Tibial artery (tissue), 4 donors: ENCODE measurements around the gene RAI2.

Experiments used
- DNase-seq, 2 donors: peaks; one replicate each; pipeline ENCODE4 v3.0.0-alpha.2; 2019
- H3K27ac ChIP-seq, 2 donors: fragments of 200-600 bp; sonication (generic) in 1 of 2; 1 replicate in 1 of 2; 2 replicates in 1 of 2; pipeline ENCODE4 v1.5.1; 2018 to 2019; ENCODE audit warnings: mild to moderate bottlenecking in 1 of 2
- H3K27me3 ChIP-seq, 2 donors: fragments of 200-600 bp; sonication (generic) in 1 of 2; one replicate each; pipeline versions ENCODE4 v1.5.1 to v1.6.0; 2016 to 2019
- H3K36me3 ChIP-seq, 3 donors: fragments of 200-600 bp; sonication (generic) in 2 of 3; one replicate each; pipeline ENCODE4 v1.5.1; 2016 to 2019; ENCODE audit warnings: mild to moderate bottlenecking in 2 of 3
- H3K4me1 ChIP-seq, 4 donors: fragments of 200-600 bp; sonication (generic) in 2 of 4; 1 replicate in 3 of 4; 2 replicates in 1 of 4; pipeline ENCODE4 v1.5.1; 2016 to 2019
- H3K4me3 ChIP-seq, 2 donors: fragments of 200-600 bp; sonication (generic) in 1 of 2; 1 replicate in 1 of 2; 2 replicates in 1 of 2; pipeline ENCODE4 v1.5.1; 2018 to 2019; ENCODE audit warnings: mild to moderate bottlenecking in 2 of 2
- H3K9me3 ChIP-seq, 3 donors: fragments of 200-600 bp; sonication (generic) in 1 of 3; one replicate each; pipeline ENCODE4 v1.5.1; 2016 to 2019
- CTCF ChIP-seq, 2 experiments: fragments of 200-600 bp in 1 of 2; fragments of 450-650 bp in 1 of 2; IDR thresholded peaks; one replicate each; pipeline ENCODE4 v1.5.1; 2017 to 2019; ENCODE audit warnings: antibody characterized with exemption in 2 of 2, mild to moderate bottlenecking in 1 of 2, moderate library complexity in 1 of 2
- intact Hi-C: fragments of 100-400 bp; cut with DNase I; formaldehyde crosslinking; loops from one replicate; pipeline ENCODE4 v1.15.0; 2023; ENCODE audit warnings: low total_unique reads

RAI2 gene

GRCh38 chrX:17803449-17803848 lies 57.6 kb downstream of the RAI2 start:
- no peaks in the 10 kb centered on the region for H3K9me3 ChIP-seq
- no peaks in the 10 kb centered on the region for H3K27me3 ChIP-seq
- H3K4me1 ChIP-seq = no peaks in the 10 kb centered on the region
- no peak for DNase-seq
- intact Hi-C loops = loop anchor here (10.0 kb wide), 1 partner anchor 1019 kb away; the partner anchor contains the start of gene TXLNG
- no peak overlapping the region for H3K27ac ChIP-seq
- peaks cover 0 to 16% (median 6%) of the 10 kb centered on the region in 3 donors for H3K36me3 ChIP-seq
- no peak overlapping the region for H3K4me3 ChIP-seq
- no peak for TF ChIP-seq CTCF (IDR thresholded peaks at IDR 0.05)

GRCh38 chrX:17802756-17803155 lies 58.3 kb downstream of the RAI2 start:
- Histone ChIP-seq H3K27ac (no peak overlapping the region), H3K36me3 (peaks cover 0 to 19% (median 6%) of the 10 kb centered on the region in 3 donors), H3K4me1 (no peaks in the 10 kb centered on the region), H3K27me3 (no peaks in the 10 kb centered on the region), H3K9me3 (no peaks in the 10 kb centered on the region), H3K4me3 (no peak overlapping the region)
- DNase-seq = no peak
- intact Hi-C loops = loop anchor here (10.0 kb wide), 1 partner anchor 1018 kb away; the partner anchor contains the start of gene TXLNG
- TF ChIP-seq CTCF (IDR thresholded peaks at IDR 0.05) = no peak

GRCh38 chrX:17801431-17801830 lies 59.7 kb downstream of the RAI2 start:
- Histone ChIP-seq H3K27ac (no peak overlapping the region), H3K27me3 (no peaks in the 10 kb centered on the region), H3K9me3 (no peaks in the 10 kb centered on the region), H3K4me3 (no peak overlapping the region), H3K36me3 (peaks cover 0 to 19% (median 6%) of the 10 kb centered on the region in 3 donors), H3K4me1 (no peaks in the 10 kb centered on the region)
- no peak for DNase-seq
- intact Hi-C loops = loop anchor here (10.0 kb wide), 1 partner anchor 1017 kb away; the partner anchor contains the start of gene TXLNG
- TF ChIP-seq CTCF (IDR thresholded peaks at IDR 0.05) = no peak

- Histone ChIP-seq H3K9me3 (no peaks in the 10 kb centered on the region), H3K4me1 (no peaks in the 10 kb centered on the region), H3K4me3 (no peak overlapping the region), H3K27ac (no peak overlapping the region), H3K36me3 (peaks cover 0 to 19% (median 6%) of the 10 kb centered on the region in 3 donors), H3K27me3 (no peaks in the 10 kb centered on the region)
- TF ChIP-seq CTCF (IDR thresholded peaks at IDR 0.05) = no peak
- intact Hi-C loops = no loop called here
- DNase-seq = no peak
These were observed 62.2 kb downstream of the RAI2 start for GRCh38 chrX:17798921-17799320.

GRCh38 chrX:17792826-17793225 lies 68.3 kb downstream of the RAI2 start:
- Histone ChIP-seq H3K36me3 (peaks cover 0 to 1% (median 0%) of the 10 kb centered on the region in 3 donors), H3K4me3 (no peak overlapping the region), H3K4me1 (no peaks in the 10 kb centered on the region), H3K27ac (no peak overlapping the region), H3K27me3 (no peaks in the 10 kb centered on the region), H3K9me3 (no peaks in the 10 kb centered on the region)
- intact Hi-C loops = no loop called here
- DNase-seq = no peak
- TF ChIP-seq CTCF (IDR thresholded peaks at IDR 0.05) = no peak
